Measurements from ENCODE around the gene AFMID. TPM values are rescaled to one million over a fixed set of nuclear protein-coding genes. Genes with fewer than 3 reads are reported as not detected.

Gene AFMID
- total RNA-seq = 17.6 and 25.6 TPM in 2 replicates

GRCh38 chr17:78186692-78187595 is at the start of gene AFMID, which contains the start of gene TK1:
Gene AFMID, plus strand, starts transcription at chr17:78187362. Its CDS starts 9 bp downstream, at chr17:78187371.
Gene TK1, minus strand, starts transcription at chr17:78187052. Its CDS starts 58 bp downstream, at chr17:78186994.

GRCh38 chr17:78168242-78168902 is 18.8 kb upstream of the AFMID start, which contains the start of gene SYNGR2:
Gene SYNGR2, plus strand, starts transcription at chr17:78168581. Its CDS starts 36 bp downstream, at chr17:78168617.

GRCh38 chr17:78214016-78214705 is 27.0 kb downstream of the AFMID start, which contains the start of gene BIRC5:
Gene BIRC5, plus strand, starts transcription at chr17:78214253. Its CDS starts 64 bp downstream, at chr17:78214317.

GRCh38 chr17:78230996-78231935 is 44.1 kb downstream of the AFMID start, which contains the start of gene TMEM235:
Gene TMEM235, plus strand, starts transcription at chr17:78231631. Its CDS starts 393 bp downstream, at chr17:78232024.

Other genes starting within 250 kb of the AFMID start
- gene TNRC6C, start 228.7 kb upstream of the AFMID start, total RNA-seq = 4.1 and 6.1 TPM in 2 replicates
- gene TMC6, start 58.6 kb upstream of the AFMID start, total RNA-seq = 0.11 and 0.25 TPM in 2 replicates
- gene TMC8, start 56.6 kb upstream of the AFMID start, total RNA-seq = not detected in 2 replicates
- gene C17orf99, start 41.0 kb upstream of the AFMID start, total RNA-seq = not detected in 2 replicates
- gene SYNGR2, start 18.8 kb upstream of the AFMID start, total RNA-seq = 5.0 and 9.1 TPM in 2 replicates
- gene TK1, start 310 bp upstream of the AFMID start, total RNA-seq = 84.1 and 209 TPM in 2 replicates
- gene BIRC5, start 26.9 kb downstream of the AFMID start, total RNA-seq = 41.4 and 109 TPM in 2 replicates
- gene TMEM235, start 44.3 kb downstream of the AFMID start, total RNA-seq = not detected in 2 replicates
- gene SOCS3, start 172.7 kb downstream of the AFMID start, total RNA-seq = 26.9 and 33.8 TPM in 2 replicates
- 37.2 and 41.1 TPM in 2 replicates for gene PGS1, start 191.3 kb downstream of the AFMID start, total RNA-seq